Measurements from ENCODE around the gene HDAC4. TPM values are rescaled to one million over a fixed set of nuclear protein-coding genes. Genes with fewer than 3 reads are reported as not detected.

HDAC4 gene
- total RNA-seq, 1 donor from 2014 or later, result 18.3 TPM

- DNase-seq (ENCODE audit: low spot score), result no peak
Observed at GRCh38 chr2:239229545-239230279, 171.1 kb downstream of the HDAC4 start.

GRCh38 chr2:239227661-239228371 lies 173.0 kb downstream of the HDAC4 start:
- ATAC-seq, result peak; percentile 60
- DNase-seq (ENCODE audit: low spot score), result peak; percentile 70

More at GRCh38 chr2:239229545-239230279, 171.1 kb downstream of the HDAC4 start:
- ATAC-seq, result no peak

- DNase-seq (ENCODE audit: low spot score), result no peak
- ATAC-seq, result peak; percentile 22
Observed at GRCh38 chr2:239226677-239227581, 173.9 kb downstream of the HDAC4 start.

- no peak for DNase-seq (ENCODE audit: low spot score)
- ATAC-seq, result no peak
Observed at GRCh38 chr2:239225871-239226561, 174.8 kb downstream of the HDAC4 start.

- ATAC-seq (no peak), DNase-seq (ENCODE audit: low spot score) (no peak)
Observed at GRCh38 chr2:239225371-239225851, 175.4 kb downstream of the HDAC4 start.

- ATAC-seq, result no peak
- DNase-seq (ENCODE audit: low spot score), result no peak
Observed at GRCh38 chr2:239224955-239225354, 175.9 kb downstream of the HDAC4 start.

GRCh38 chr2:239224199-239224570 lies 176.6 kb downstream of the HDAC4 start:
- ATAC-seq, result no peak
- DNase-seq (ENCODE audit: low spot score), result no peak

- DNase-seq (ENCODE audit: low spot score) (peak; percentile 93), ATAC-seq (peak; percentile 86)
Observed at GRCh38 chr2:239223310-239224198, 177.3 kb downstream of the HDAC4 start.

- ATAC-seq (no peak), DNase-seq (ENCODE audit: low spot score) (no peak)
Observed at GRCh38 chr2:239222706-239223309, 178.0 kb downstream of the HDAC4 start.

- ATAC-seq, result no peak
- no peak for DNase-seq (ENCODE audit: low spot score)
Observed at GRCh38 chr2:239222312-239222660, 178.5 kb downstream of the HDAC4 start.

GRCh38 chr2:239220981-239221396 lies 179.8 kb downstream of the HDAC4 start:
- DNase-seq (ENCODE audit: low spot score) (no peak), ATAC-seq (no peak)

GRCh38 chr2:239220341-239220740 lies 180.5 kb downstream of the HDAC4 start:
- DNase-seq (ENCODE audit: low spot score), result no peak

GRCh38 chr2:239216614-239217273 lies 184.1 kb downstream of the HDAC4 start:
- ATAC-seq, result no peak
- DNase-seq (ENCODE audit: low spot score), result no peak

More at GRCh38 chr2:239220341-239220740, 180.5 kb downstream of the HDAC4 start:
- ATAC-seq, result no peak

- DNase-seq (ENCODE audit: low spot score) (no peak), ATAC-seq (no peak)
Observed at GRCh38 chr2:239215988-239216613, 184.7 kb downstream of the HDAC4 start.

- DNase-seq (ENCODE audit: low spot score), result no peak
- no peak for ATAC-seq
Observed at GRCh38 chr2:239215136-239215925, 185.5 kb downstream of the HDAC4 start.

- DNase-seq (ENCODE audit: low spot score) (no peak), ATAC-seq (no peak)
Observed at GRCh38 chr2:239214725-239215124, 186.1 kb downstream of the HDAC4 start.

- DNase-seq (ENCODE audit: low spot score) (no peak), ATAC-seq (no peak)
Observed at GRCh38 chr2:239213643-239214101, 187.1 kb downstream of the HDAC4 start.

All from left lobe of liver (tissue), 2 donors.